NCI-H1694 treated with DMSO at 0.1 percent for 48 hours (cell line): ENCODE measurements around the gene CKS1B.
A peak's percentile ranks its signal among the peaks of the same experiment; 100 is the strongest.

Source experiments
- DNase-seq: peaks from one replicate; lab custom pipeline; 2025; lab: John Stamatoyannopoulos, UW

CKS1B gene

GRCh38 chr1:154987326-154987725 is 12.8 kb downstream of the CKS1B start:
- no peak for DNase-seq

GRCh38 chr1:154988058-154988954 is 13.8 kb downstream of the CKS1B start:
- DNase-seq, result no peak

- DNase-seq, result no peak
Measured at GRCh38 chr1:154989195-154989860, 14.8 kb downstream of the CKS1B start.

- DNase-seq, result no peak
Measured at GRCh38 chr1:154990276-154990675, 15.8 kb downstream of the CKS1B start.

- peak; percentile 43 for DNase-seq
Measured at GRCh38 chr1:154992721-154993571, 18.5 kb downstream of the CKS1B start.

GRCh38 chr1:154993572-154994268 is 19.2 kb downstream of the CKS1B start, which contains the start of gene LENEP:
TSS of gene LENEP (plus strand) at chr1:154993586. CDS start at chr1:154993608, 22 bp downstream.
- no peak for DNase-seq

- DNase-seq, result no peak
Measured at GRCh38 chr1:154994269-154994587, 19.7 kb downstream of the CKS1B start.

GRCh38 chr1:154994591-154994990 is 20.1 kb downstream of the CKS1B start:
- no peak for DNase-seq

GRCh38 chr1:154995301-154995983 is 21.0 kb downstream of the CKS1B start:
- DNase-seq, result peak; percentile 46

- no peak for DNase-seq
Measured at GRCh38 chr1:154996966-154997701, 22.7 kb downstream of the CKS1B start.

GRCh38 chr1:154998201-154998780 is 23.8 kb downstream of the CKS1B start:
- no peak for DNase-seq

GRCh38 chr1:154998818-154999570 is 24.5 kb downstream of the CKS1B start:
- peak; percentile 93 for DNase-seq

GRCh38 chr1:154999571-155000410 is 25.3 kb downstream of the CKS1B start:
- DNase-seq, result peak; percentile 57

GRCh38 chr1:155000411-155000725 is 25.9 kb downstream of the CKS1B start:
- peak; percentile 88 for DNase-seq

GRCh38 chr1:155000726-155001424 is 26.4 kb downstream of the CKS1B start:
- peak; percentile 91 for DNase-seq

- DNase-seq, result peak; percentile 82
Measured at GRCh38 chr1:155001425-155001674, 26.9 kb downstream of the CKS1B start.

- DNase-seq, result peak; percentile 99
Measured at GRCh38 chr1:155001675-155002463, 27.4 kb downstream of the CKS1B start.
